GM19467 (cell line): ENCODE data around the gene S1PR5.
"Not testable (repeated sequence)": the region's sequence is repeated elsewhere in the genome, so short reads cannot be mapped to it uniquely, and the experiment has no call there.

Source experiments
- ATAC-seq: cut with Tn5 transposase; IDR thresholded peaks from one replicate; pipeline ENCODE4 v1.9.1; 2021; ENCODE audit warnings: mild to moderate bottlenecking, moderate library complexity; ENCODE audit not compliant: unreplicated experiment

Gene S1PR5

GRCh38 chr19:10544753-10545251 lies 27.6 kb upstream of the S1PR5 start:
- ATAC-seq, result no peak

GRCh38 chr19:10544242-10544752 lies 27.1 kb upstream of the S1PR5 start:
- ATAC-seq, result no peak

GRCh38 chr19:10543420-10544241 lies 26.4 kb upstream of the S1PR5 start, which contains the start of gene ATG4D:
TSS of gene ATG4D (plus strand) at chr19:10543904. CDS start at chr19:10544091, 187 bp downstream.
- ATAC-seq, result no peak

GRCh38 chr19:10543059-10543419 lies 25.8 kb upstream of the S1PR5 start:
- ATAC-seq, result no peak

GRCh38 chr19:10539016-10539415 lies 21.8 kb upstream of the S1PR5 start:
- ATAC-seq, result not testable (repeated sequence)

- ATAC-seq, result no peak
Measured at GRCh38 chr19:10538204-10538983, 21.1 kb upstream of the S1PR5 start.

GRCh38 chr19:10537668-10538067 lies 20.4 kb upstream of the S1PR5 start:
- no peak for ATAC-seq

- ATAC-seq, result no peak
Measured at GRCh38 chr19:10535613-10536012, 18.4 kb upstream of the S1PR5 start.

- no peak for ATAC-seq
Measured at GRCh38 chr19:10533646-10534386, 16.6 kb upstream of the S1PR5 start.

- ATAC-seq, result no peak
Measured at GRCh38 chr19:10532457-10532856, 15.2 kb upstream of the S1PR5 start.

- not testable (repeated sequence) for ATAC-seq
Measured at GRCh38 chr19:10526887-10527286, 9.6 kb upstream of the S1PR5 start.

GRCh38 chr19:10525636-10526035 lies 8.4 kb upstream of the S1PR5 start:
- ATAC-seq, result no peak

- ATAC-seq, result no peak
Measured at GRCh38 chr19:10523135-10523636, 5.9 kb upstream of the S1PR5 start.

GRCh38 chr19:10521461-10522171 lies 4.4 kb upstream of the S1PR5 start:
- ATAC-seq, result no peak

- ATAC-seq, result no peak
Measured at GRCh38 chr19:10520652-10521318, 3.5 kb upstream of the S1PR5 start.

- no peak for ATAC-seq
Measured at GRCh38 chr19:10519421-10519820, 2.2 kb upstream of the S1PR5 start.

- no peak for ATAC-seq
Measured at GRCh38 chr19:10518444-10519361, 1.5 kb upstream of the S1PR5 start.

GRCh38 chr19:10517760-10518443 lies 655 bp upstream of the S1PR5 start:
- no peak for ATAC-seq
